GM23338 (cell line): Measurements from ENCODE around the gene MAN2B2.

Source experiments
- CREB1 ChIP-seq: fragments of 250-450 bp; sonication (Bioruptor Pico); IDR thresholded peaks from 2 replicates; pipeline ENCODE4 v1.5.0; 2020; ENCODE audit warnings: low read depth, mild to moderate bottlenecking, moderate library complexity
- EZH2 ChIP-seq: fragments of 200-600 bp; sonication (generic); IDR thresholded peaks from one replicate; pipeline ENCODE4 v1.8.0; 2017; ENCODE audit warnings: antibody characterized with exemption, mild to moderate bottlenecking, low read depth; ENCODE audit not compliant: unreplicated experiment
- EZH2phosphoT487 ChIP-seq: fragments of 200-600 bp; sonication (generic); IDR thresholded peaks from one replicate; pipeline ENCODE4 v1.8.1; 2018; ENCODE audit warnings: antibody characterized with exemption; ENCODE audit not compliant: unreplicated experiment
- JUNB ChIP-seq: IDR thresholded peaks from one replicate; pipeline ENCODE4 v1.6.1; 2016; ENCODE audit warnings: antibody characterized with exemption; ENCODE audit not compliant: unreplicated experiment
- POLR2AphosphoS5 ChIP-seq: IDR thresholded peaks from 2 replicates; pipeline ENCODE4 v1.6.1; 2016; ENCODE audit warnings: antibody characterized with exemption, low read depth
- REST ChIP-seq: IDR thresholded peaks from one replicate; pipeline ENCODE4 v1.6.1; 2018; ENCODE audit warnings: antibody characterized with exemption; ENCODE audit not compliant: unreplicated experiment
- ZNF331 ChIP-seq: fragments of 250-450 bp; sonication (Bioruptor Pico); IDR thresholded peaks from 2 replicates; pipeline ENCODE4 v1.5.0; 2020; ENCODE audit warnings: low read depth, mild to moderate bottlenecking, moderate library complexity
- TF ChIP-seq, protein P1 (sequence below), 2 experiments: fragments of 200-600 bp in 1 of 2; sonication (generic) in 1 of 2; conservative IDR thresholded peaks; 2 replicates each; pipeline versions ENCODE4 v1.5.1 to v1.6.1; 2016 to 2017; ENCODE audit warnings: antibody characterized with exemption in 2 of 2, low read depth in 2 of 2, mild to moderate bottlenecking in 2 of 2, moderate library complexity in 1 of 2

- TF ChIP-seq, protein P1, sequence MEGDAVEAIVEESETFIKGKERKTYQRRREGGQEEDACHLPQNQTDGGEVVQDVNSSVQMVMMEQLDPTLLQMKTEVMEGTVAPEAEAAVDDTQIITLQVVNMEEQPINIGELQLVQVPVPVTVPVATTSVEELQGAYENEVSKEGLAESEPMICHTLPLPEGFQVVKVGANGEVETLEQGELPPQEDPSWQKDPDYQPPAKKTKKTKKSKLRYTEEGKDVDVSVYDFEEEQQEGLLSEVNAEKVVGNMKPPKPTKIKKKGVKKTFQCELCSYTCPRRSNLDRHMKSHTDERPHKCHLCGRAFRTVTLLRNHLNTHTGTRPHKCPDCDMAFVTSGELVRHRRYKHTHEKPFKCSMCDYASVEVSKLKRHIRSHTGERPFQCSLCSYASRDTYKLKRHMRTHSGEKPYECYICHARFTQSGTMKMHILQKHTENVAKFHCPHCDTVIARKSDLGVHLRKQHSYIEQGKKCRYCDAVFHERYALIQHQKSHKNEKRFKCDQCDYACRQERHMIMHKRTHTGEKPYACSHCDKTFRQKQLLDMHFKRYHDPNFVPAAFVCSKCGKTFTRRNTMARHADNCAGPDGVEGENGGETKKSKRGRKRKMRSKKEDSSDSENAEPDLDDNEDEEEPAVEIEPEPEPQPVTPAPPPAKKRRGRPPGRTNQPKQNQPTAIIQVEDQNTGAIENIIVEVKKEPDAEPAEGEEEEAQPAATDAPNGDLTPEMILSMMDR (conservative IDR thresholded peaks at IDR 0.05; ENCODE audit: low read depth in 2 of 2) = peak in 1 of 2 experiments; percentile 24; a peak in 1 of 4 replicates
- no peak for TF ChIP-seq JUNB
- no peak for TF ChIP-seq POLR2AphosphoS5
- no peak for TF ChIP-seq EZH2
- TF ChIP-seq EZH2phosphoT487 = no peak
- TF ChIP-seq CREB1 (CRISPR knock-in tag) = no peak
- no peak for TF ChIP-seq REST
- no peak for TF ChIP-seq ZNF331 (CRISPR knock-in tag)
Observed at GRCh38 chr4:6616087-6616995, 41.4 kb downstream of the MAN2B2 start.
